CD4-positive, alpha-beta T cell treated with Interleukin-4 for 1 hour (primary cell): ENCODE data around the gene PLIN1.

Experiments
- DNase-seq, 2 donors: peaks; one replicate each; pipeline ENCODE4 v3.0.0-alpha.2; 2020 to 2022

Gene PLIN1

GRCh38 chr15:89652131-89652530 is 27.0 kb downstream of the PLIN1 start:
- no peak for DNase-seq

- DNase-seq, result no peak
These were observed 29.5 kb downstream of the PLIN1 start for GRCh38 chr15:89649716-89650115.

DNA sequence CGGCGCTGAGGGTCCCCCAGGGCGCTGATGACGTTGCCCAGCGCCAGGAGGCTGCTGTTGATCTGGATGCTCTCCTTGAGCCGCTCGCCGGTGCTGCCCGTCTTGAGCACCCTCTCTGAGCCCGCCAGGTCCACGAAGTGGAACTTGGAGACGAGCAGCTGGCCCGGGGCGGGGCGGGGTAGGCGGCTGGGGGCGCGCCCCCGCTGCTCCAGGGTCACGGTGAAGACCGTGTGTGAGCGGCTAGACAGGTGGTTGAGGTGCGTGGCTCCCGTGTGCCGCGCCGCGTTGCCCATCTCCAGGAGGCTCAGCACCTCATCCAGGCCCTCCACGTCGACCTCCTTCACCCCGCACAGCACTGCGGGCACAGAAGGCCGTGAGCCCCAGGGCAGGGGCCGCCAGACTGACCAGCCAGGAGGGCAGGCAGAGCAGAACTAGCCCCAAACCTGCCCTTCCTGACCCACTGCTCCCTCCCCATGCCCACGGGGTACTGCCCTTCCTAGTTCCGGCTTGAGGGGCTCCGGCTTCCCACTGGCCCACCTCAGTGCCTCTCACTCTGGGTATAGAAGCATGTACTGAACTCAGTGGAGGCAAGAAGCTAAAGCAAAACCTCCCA is 30.0 kb downstream of the PLIN1 start:
- no peak for DNase-seq

DNA sequence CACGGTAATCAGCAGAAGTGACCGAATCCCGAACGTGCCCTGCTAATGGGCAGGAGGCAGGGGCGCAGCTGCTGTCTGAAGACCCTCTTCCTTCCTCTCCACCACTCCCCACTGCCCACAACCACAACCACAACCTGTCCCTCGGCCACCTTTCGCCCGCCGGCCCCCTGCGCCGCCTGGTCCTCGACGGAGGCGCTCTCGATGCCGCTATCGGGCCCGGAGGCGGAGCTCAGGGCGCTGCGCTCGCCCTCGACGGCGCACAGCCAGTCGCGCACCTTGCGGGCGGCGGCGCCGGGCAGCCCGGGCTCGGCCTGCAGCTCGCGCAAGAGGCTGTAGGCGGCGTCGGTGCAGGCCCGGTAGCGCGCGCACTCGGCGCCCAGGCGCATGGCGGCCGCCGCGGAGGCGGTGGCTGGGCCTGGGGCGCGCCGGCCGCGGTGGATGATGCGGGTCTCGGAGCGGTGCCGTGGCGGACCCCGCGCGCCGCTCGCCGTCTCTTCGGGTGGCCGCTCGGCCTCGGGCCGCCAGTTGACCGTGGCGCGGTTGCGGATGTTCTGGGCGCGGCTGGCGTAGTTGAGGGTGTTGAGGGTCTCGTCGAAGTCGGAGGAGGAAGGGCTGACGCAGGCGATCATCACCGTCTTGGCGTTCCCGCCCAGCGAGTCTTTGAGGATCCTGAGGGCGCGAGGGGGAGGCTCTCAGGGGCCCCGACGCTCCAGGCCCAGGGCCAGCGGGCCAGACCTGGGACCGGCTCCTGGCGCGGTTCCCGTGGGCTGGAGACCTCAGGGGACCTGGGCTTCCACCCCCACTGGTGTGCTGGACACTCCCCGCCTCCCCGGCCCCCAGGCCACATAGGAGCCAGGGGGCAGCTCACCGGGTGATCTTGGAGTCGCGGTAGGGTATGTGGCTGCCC is 30.8 kb downstream of the PLIN1 start:
- no peak for DNase-seq

DNA sequence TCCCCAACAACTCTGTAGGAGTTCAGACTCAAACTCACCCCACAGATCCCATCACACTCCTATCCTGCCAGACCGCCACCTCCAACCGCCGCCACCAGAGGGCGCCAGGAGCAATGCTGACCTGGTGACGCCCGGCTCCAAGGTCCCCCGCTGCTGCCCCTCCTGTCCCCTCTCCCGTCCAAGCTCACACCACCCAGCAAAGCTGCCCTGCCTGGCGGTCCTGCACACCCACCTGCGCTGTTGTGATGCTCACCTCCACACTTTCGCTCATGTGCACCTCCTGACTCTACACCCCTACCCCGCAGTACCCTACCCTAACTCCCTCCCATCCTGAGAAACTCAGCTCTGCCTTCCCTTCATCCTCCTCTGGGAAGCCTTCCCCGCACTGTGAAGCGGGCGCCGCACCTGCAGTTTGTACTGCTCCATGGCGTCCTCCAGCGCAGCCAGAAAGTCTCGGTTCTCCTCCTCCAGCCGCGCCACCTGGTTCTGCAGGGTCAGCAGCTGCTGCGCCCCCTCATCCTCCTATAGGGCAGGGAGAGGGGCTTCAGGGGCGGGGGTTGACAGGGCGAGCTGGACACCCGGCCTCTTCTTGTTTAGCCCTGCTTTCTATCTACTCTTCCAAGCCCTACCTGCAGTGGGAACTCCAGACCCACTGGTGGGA is 31.8 kb downstream of the PLIN1 start:
- DNase-seq, result peak; percentile 32 to 37

GRCh38 chr15:89646416-89647141 is 32.6 kb downstream of the PLIN1 start:
- no peak for DNase-seq

DNA sequence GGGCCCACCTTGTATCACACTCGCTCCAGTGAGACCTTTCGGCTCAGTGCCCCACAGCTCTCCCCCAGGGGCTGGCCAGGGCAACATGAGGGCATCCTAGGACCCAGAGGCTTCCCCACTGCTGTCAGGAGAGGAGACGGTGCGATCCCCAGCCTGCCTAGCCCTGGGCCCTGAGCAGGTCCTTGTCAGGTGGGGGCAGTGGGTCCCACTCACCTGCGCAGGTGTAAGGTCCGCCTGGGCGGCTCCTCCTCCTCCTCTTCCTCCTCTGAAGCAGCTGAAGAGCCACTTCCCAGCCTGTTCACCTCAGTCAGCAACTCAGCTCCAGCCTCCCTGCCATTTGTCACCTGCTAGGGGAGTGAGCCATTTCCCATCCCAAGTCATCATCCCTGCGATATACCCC is 33.5 kb downstream of the PLIN1 start:
- no peak for DNase-seq

GRCh38 chr15:89642106-89642505 is 37.1 kb downstream of the PLIN1 start:
- no peak for DNase-seq

- no peak for DNase-seq
These were observed 38.1 kb downstream of the PLIN1 start for GRCh38 chr15:89641053-89641452.

GRCh38 chr15:89640245-89640644 is 38.9 kb downstream of the PLIN1 start:
- DNase-seq, result no peak

GRCh38 chr15:89633585-89633984 is 45.6 kb downstream of the PLIN1 start:
- DNase-seq, result no peak

DNA sequence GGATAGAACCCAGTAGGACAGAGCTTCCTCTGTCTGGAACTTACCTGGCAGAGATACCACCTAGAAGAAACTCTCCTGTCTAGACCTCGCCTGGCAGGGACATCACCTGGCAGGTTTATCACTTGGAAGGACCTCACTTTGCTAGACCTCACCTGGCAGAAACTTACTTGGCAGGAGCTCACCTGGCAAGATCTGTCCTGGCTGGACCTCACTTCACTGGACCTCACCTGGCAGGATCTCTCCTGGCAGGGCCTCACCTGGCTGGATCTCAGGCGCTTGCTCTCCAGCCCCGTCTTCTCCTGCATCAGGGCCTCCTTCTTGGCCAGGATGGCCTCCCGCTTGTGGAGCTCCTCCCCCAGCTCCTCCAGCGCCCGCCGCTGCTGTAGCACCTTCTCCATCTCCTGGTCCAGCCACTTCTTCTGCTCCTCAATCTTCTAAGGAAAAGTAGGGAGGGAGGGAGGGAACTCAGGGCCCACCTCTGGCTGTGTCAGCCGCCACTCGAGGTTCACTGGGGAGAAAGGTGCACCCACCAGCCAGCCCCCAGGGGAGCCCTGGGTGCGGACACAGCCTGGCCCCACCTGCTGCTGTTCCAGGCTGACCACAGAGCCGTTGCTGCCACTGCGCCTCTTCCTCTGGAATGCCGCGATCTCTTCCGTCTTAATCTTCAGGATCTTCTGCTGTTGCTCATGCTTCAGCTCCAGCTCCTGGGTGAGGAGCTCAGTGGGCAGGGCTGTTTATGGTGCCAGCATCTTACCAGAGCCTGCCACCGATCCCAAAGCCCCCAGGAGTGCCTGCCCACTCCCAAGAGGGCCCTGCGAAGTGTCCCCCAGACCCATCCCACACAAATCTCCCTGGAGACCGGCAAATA is 46.4 kb downstream of the PLIN1 start:
- DNase-seq, result no peak

GRCh38 chr15:89631902-89632264 is 47.3 kb downstream of the PLIN1 start:
- DNase-seq, result no peak

DNA sequence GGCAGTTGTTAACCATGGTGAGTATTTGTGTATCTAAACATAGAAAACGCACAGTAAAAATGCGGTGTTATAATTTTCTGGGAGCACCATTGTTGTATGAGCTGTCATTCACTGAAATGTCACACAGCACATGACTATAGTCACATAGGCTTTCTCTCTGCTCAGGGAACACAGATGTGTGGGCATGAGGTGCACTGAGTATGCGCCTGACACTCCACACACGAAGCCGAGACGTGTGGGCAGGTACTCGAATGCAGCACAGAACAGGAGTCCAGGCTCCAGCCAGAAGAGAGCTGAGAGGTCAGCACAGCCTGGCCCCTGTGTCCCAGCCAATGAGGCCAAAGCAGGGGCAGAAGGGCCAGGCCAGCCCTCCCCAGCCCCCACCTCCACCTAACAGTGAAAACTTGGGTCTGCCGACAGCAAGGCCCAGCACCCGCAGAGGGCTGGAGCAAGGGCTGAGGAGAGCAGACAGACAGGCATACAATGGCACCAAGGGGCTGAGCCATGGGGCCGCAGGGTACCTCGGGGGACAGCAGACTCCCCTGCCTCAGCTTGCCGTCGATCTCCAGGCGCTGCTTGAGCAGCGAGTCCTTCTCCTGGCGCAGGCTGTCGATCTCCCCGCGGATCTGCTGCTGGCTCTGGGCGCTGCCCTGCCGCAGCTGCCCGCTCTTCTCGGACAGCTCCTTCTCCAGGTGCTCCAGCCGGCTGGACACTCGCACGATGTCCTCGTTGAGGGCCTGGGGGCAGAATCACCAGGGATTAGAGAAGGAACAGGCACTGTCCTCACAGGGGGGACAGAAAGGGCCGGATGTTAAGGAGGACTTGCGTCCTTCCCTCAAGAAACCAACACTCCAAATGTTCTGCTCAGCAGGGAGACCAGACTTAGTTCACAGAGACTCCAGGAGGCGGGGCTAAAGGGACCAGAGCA is 47.9 kb downstream of the PLIN1 start:
- no peak for DNase-seq

GRCh38 chr15:89630260-89630659 is 48.9 kb downstream of the PLIN1 start:
- no peak for DNase-seq

GRCh38 chr15:89629829-89630228 is 49.3 kb downstream of the PLIN1 start:
- DNase-seq, result no peak

DNA sequence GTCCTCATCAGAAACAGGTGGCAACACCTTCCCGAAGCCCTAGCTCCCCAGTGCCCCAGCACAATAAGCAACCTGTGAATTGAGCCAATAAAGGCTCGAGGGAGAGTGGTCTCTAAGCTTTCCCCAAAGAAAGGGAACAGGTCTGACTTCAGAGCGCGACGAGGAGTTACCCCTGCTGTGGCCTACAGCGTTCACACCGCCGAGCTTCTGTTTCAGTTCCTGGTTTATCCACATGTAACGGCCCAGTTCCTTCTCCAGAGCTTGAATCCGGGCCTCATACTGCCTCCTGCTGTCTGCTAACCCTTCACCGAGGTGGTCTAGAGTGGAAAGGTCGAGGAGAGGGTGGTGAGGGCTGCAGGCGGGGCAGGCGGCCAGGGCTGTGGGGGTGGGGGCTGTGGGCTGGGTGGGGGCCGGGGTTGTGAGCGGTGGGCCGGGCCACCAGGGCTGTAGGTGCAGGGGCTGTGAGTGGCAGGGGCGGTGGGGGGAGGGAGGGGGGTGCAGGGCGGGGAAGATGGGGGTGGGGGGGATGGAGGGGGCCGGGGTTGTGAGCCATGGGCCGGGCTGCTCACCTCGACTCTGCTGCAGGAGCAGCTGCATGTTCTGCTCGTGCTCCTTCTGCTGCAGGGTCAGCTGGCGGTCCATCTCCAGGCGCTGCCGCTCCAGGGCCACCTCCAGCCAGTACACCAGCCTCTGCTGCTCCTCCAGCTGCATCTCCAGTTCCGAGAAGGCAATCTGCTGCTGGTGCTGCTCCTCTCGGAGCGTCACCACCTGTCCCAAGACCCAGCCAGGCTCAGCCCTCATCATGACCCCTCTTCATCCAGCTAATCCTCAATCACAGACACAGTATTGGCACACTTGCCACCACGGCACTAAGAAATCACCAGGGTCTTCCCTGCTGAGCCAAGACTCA is 50.1 kb downstream of the PLIN1 start:
- DNase-seq, result no peak

DNA sequence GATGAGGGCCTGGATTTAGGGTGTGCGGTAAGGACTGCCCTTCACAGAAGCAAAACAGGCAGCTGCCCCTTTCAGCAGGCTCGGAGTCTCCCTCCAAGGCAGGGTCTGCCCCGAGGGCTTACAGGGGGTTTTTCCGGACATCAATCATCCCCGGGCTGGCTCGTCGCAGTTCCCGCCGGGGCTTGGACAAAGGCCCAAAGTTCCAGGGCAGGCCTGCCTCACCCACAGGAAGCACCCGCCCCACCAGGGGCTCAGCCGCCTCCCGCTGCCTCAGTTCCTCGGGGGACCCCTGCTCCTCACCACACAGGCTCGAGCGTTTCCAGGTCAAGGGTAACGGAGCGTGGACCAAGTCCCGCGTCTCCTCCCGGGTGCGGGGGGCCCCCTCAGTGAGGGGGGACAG is 50.9 kb downstream of the PLIN1 start:
- DNase-seq, result no peak

DNA sequence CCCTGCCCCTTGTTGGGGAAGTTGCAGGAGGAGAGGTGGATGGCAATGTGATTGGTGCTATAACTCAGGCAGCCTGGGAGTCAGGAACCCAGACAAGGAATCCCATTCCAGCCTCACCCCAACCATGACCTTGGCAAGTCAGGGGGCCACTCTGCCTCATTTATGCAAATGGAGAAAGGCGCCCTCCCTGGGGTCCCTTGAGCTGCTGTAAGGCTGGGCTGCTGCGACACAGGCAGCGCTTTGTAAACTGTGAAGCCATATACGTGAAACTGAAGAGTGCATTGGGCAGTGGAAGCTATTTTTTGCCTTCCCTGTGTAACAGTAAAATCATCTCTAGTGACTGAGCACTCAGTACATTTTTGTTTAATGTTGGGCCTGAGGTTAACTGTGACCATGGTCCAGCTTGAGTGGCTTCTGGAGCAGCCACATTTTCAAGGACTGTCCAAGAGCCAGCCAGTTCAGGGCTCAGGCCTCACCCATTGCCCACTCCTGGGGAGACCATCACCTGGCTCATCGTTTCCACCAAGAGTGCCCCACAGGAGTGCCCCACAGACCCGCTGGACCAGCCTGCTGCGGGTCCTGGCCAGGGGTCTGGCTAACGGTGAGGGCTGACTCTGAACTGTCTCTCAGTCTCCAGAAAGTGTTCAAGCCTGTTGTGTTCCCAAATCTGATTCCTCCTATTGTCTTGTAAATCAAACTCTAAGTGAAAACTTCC is 51.8 kb downstream of the PLIN1 start:
- DNase-seq, result no peak
